OCI-LY1 (cell line): ENCODE measurements around the gene PHACTR4.

Source experiments
- EZH2 ChIP-seq: fragments of 200-600 bp; sonication (generic), shearing (Covaris generic); IDR thresholded peaks from 2 replicates; pipeline ENCODE4 v1.8.0; 2017; ENCODE audit warnings: borderline replicate concordance, mixed run types, mild to moderate bottlenecking, antibody characterized with exemption, low read length, moderate library complexity, mixed read lengths
- TF ChIP-seq, protein P1 (sequence below): fragments of 200-600 bp; sonication (generic), shearing (Covaris generic); IDR thresholded peaks from 2 replicates; pipeline ENCODE4 v1.5.1; 2017; ENCODE audit warnings: mild to moderate bottlenecking, antibody characterized with exemption, low read length, moderate library complexity, mixed read lengths

GRCh38 chr1:28512058-28512611 is 142.6 kb downstream of the PHACTR4 start:
- TF ChIP-seq, protein P1, sequence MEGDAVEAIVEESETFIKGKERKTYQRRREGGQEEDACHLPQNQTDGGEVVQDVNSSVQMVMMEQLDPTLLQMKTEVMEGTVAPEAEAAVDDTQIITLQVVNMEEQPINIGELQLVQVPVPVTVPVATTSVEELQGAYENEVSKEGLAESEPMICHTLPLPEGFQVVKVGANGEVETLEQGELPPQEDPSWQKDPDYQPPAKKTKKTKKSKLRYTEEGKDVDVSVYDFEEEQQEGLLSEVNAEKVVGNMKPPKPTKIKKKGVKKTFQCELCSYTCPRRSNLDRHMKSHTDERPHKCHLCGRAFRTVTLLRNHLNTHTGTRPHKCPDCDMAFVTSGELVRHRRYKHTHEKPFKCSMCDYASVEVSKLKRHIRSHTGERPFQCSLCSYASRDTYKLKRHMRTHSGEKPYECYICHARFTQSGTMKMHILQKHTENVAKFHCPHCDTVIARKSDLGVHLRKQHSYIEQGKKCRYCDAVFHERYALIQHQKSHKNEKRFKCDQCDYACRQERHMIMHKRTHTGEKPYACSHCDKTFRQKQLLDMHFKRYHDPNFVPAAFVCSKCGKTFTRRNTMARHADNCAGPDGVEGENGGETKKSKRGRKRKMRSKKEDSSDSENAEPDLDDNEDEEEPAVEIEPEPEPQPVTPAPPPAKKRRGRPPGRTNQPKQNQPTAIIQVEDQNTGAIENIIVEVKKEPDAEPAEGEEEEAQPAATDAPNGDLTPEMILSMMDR, result no peak
- no peak for TF ChIP-seq EZH2
